ENCODE data around the gene SASH1. TPM values are rescaled to one million over a fixed set of nuclear protein-coding genes. Genes with fewer than 3 reads are reported as not detected.
A peak's percentile ranks its signal among the peaks of the same experiment; 100 is the strongest.

Gene SASH1
- total and polyA plus RNA-seq, 9 donors = 31.7 to 67.0 (median 42.5) TPM

GRCh38 chr6:148427333-148427732, 84.7 kb downstream of the SASH1 start:
- no peak overlapping the region for H3K27ac ChIP-seq (ENCODE audit: low read length)
- H3K9me3 ChIP-seq (replicated peaks; ENCODE audit: control insufficient read depth, low read depth, low read length) = no peaks in the 10 kb centered on the region
- H3K4me3 ChIP-seq (ENCODE audit: low read length) = no peak overlapping the region
- WGBS (ENCODE audit: insufficient coverage) = no CpG with 5 or more reads among the region's 2 CpGs
- H3K36me3 ChIP-seq (ENCODE audit: control insufficient read depth, insufficient read depth, low read length) = peaks cover 2% of the 10 kb centered on the region
- no peak for DNase-seq
- peaks cover 6% of the 10 kb centered on the region for H3K4me1 ChIP-seq (ENCODE audit: control insufficient read depth, insufficient read depth, low read length)
- no peaks in the 10 kb centered on the region for H3K27me3 ChIP-seq (ENCODE audit: control insufficient read depth, insufficient read depth, low read length)

GRCh38 chr6:148429423-148429822, 86.8 kb downstream of the SASH1 start:
- Histone ChIP-seq H3K27me3 (ENCODE audit: control insufficient read depth, insufficient read depth, low read length) (no peaks in the 10 kb centered on the region), H3K27ac (ENCODE audit: low read length) (no peak overlapping the region), H3K9me3 (replicated peaks; ENCODE audit: control insufficient read depth, low read depth, low read length) (no peaks in the 10 kb centered on the region), H3K4me3 (ENCODE audit: low read length) (no peak overlapping the region), H3K36me3 (ENCODE audit: control insufficient read depth, insufficient read depth, low read length) (peaks cover 2% of the 10 kb centered on the region), H3K4me1 (ENCODE audit: control insufficient read depth, insufficient read depth, low read length) (peaks cover 10% of the 10 kb centered on the region)
- WGBS (ENCODE audit: insufficient coverage) = no CpG with 5 or more reads among the region's 4 CpGs
- DNase-seq = no peak

- 86% methylated on average over 2 of the region's 8 CpGs for WGBS (ENCODE audit: insufficient coverage)
- H3K4me3 ChIP-seq (ENCODE audit: low read length) = no peak overlapping the region
- DNase-seq = no peak
- H3K9me3 ChIP-seq (replicated peaks; ENCODE audit: control insufficient read depth, low read depth, low read length) = no peaks in the 10 kb centered on the region
- no peaks in the 10 kb centered on the region for H3K36me3 ChIP-seq (ENCODE audit: control insufficient read depth, insufficient read depth, low read length)
- H3K27ac ChIP-seq (ENCODE audit: low read length) = no peak overlapping the region
- peaks cover 3% of the 10 kb centered on the region for H3K27me3 ChIP-seq (ENCODE audit: control insufficient read depth, insufficient read depth, low read length)
- peaks cover 10% of the 10 kb centered on the region for H3K4me1 ChIP-seq (ENCODE audit: control insufficient read depth, insufficient read depth, low read length)
These were observed 88.3 kb downstream of the SASH1 start for GRCh38 chr6:148430897-148431296.

GRCh38 chr6:148431413-148431812, 88.8 kb downstream of the SASH1 start:
- Histone ChIP-seq H3K36me3 (ENCODE audit: control insufficient read depth, insufficient read depth, low read length) (no peaks in the 10 kb centered on the region), H3K27ac (ENCODE audit: low read length) (peak overlapping the region; percentile 49), H3K4me1 (ENCODE audit: control insufficient read depth, insufficient read depth, low read length) (peaks cover 10% of the 10 kb centered on the region), H3K27me3 (ENCODE audit: control insufficient read depth, insufficient read depth, low read length) (peaks cover 7% of the 10 kb centered on the region), H3K4me3 (ENCODE audit: low read length) (no peak overlapping the region), H3K9me3 (replicated peaks; ENCODE audit: control insufficient read depth, low read depth, low read length) (no peaks in the 10 kb centered on the region)
- 69% methylated on average over 2 of the region's 6 CpGs for WGBS (ENCODE audit: insufficient coverage)
- DNase-seq = no peak

- Histone ChIP-seq H3K9me3 (replicated peaks; ENCODE audit: control insufficient read depth, low read depth, low read length) (no peaks in the 10 kb centered on the region), H3K36me3 (ENCODE audit: control insufficient read depth, insufficient read depth, low read length) (no peaks in the 10 kb centered on the region), H3K27me3 (ENCODE audit: control insufficient read depth, insufficient read depth, low read length) (peaks cover 7% of the 10 kb centered on the region), H3K4me1 (ENCODE audit: control insufficient read depth, insufficient read depth, low read length) (peaks cover 10% of the 10 kb centered on the region), H3K27ac (ENCODE audit: low read length) (peak overlapping the region; percentile 57), H3K4me3 (ENCODE audit: low read length) (no peak overlapping the region)
- no peak for DNase-seq
- 88% methylated on average over 4 of the region's 7 CpGs for WGBS (ENCODE audit: insufficient coverage)
These were observed 89.2 kb downstream of the SASH1 start for GRCh38 chr6:148431840-148432239.

- WGBS (ENCODE audit: insufficient coverage) = 0% methylated on average over 1 of the region's 5 CpGs
- Histone ChIP-seq H3K4me1 (ENCODE audit: control insufficient read depth, insufficient read depth, low read length) (peaks cover 10% of the 10 kb centered on the region), H3K4me3 (ENCODE audit: low read length) (no peak overlapping the region), H3K27ac (ENCODE audit: low read length) (peak overlapping the region; percentile 57), H3K27me3 (ENCODE audit: control insufficient read depth, insufficient read depth, low read length) (peaks cover 7% of the 10 kb centered on the region), H3K36me3 (ENCODE audit: control insufficient read depth, insufficient read depth, low read length) (no peaks in the 10 kb centered on the region), H3K9me3 (replicated peaks; ENCODE audit: control insufficient read depth, low read depth, low read length) (no peaks in the 10 kb centered on the region)
- peak; percentile 89 for DNase-seq
These were observed 90.0 kb downstream of the SASH1 start for GRCh38 chr6:148432462-148433195.

- 67% methylated on average over 1 of the region's 2 CpGs for WGBS (ENCODE audit: insufficient coverage)
- no peak overlapping the region for H3K27ac ChIP-seq (ENCODE audit: low read length)
- no peak overlapping the region for H3K4me3 ChIP-seq (ENCODE audit: low read length)
- H3K36me3 ChIP-seq (ENCODE audit: control insufficient read depth, insufficient read depth, low read length) = peaks cover 3% of the 10 kb centered on the region
- peaks cover 7% of the 10 kb centered on the region for H3K27me3 ChIP-seq (ENCODE audit: control insufficient read depth, insufficient read depth, low read length)
- DNase-seq = no peak
- H3K9me3 ChIP-seq (replicated peaks; ENCODE audit: control insufficient read depth, low read depth, low read length) = no peaks in the 10 kb centered on the region
- H3K4me1 ChIP-seq (ENCODE audit: control insufficient read depth, insufficient read depth, low read length) = peaks cover 13% of the 10 kb centered on the region
These were observed 92.7 kb downstream of the SASH1 start for GRCh38 chr6:148435386-148435785.

- H3K27ac ChIP-seq (ENCODE audit: low read length) = no peak overlapping the region
- 75% methylated on average over 1 of the region's 1 CpG for WGBS (ENCODE audit: insufficient coverage)
- peaks cover 18% of the 10 kb centered on the region for H3K4me1 ChIP-seq (ENCODE audit: control insufficient read depth, insufficient read depth, low read length)
- DNase-seq = no peak
- H3K36me3 ChIP-seq (ENCODE audit: control insufficient read depth, insufficient read depth, low read length) = peaks cover 3% of the 10 kb centered on the region
- H3K4me3 ChIP-seq (ENCODE audit: low read length) = no peak overlapping the region
- H3K27me3 ChIP-seq (ENCODE audit: control insufficient read depth, insufficient read depth, low read length) = peaks cover 7% of the 10 kb centered on the region
- H3K9me3 ChIP-seq (replicated peaks; ENCODE audit: control insufficient read depth, low read depth, low read length) = no peaks in the 10 kb centered on the region
These were observed 93.8 kb downstream of the SASH1 start for GRCh38 chr6:148436466-148436865.

GRCh38 chr6:148438632-148439031, 96.0 kb downstream of the SASH1 start:
- H3K36me3 ChIP-seq (ENCODE audit: control insufficient read depth, insufficient read depth, low read length) = peaks cover 3% of the 10 kb centered on the region
- H3K27me3 ChIP-seq (ENCODE audit: control insufficient read depth, insufficient read depth, low read length) = peaks cover 7% of the 10 kb centered on the region
- H3K4me3 ChIP-seq (ENCODE audit: low read length) = no peak overlapping the region
- no CpG with 5 or more reads among the region's 7 CpGs for WGBS (ENCODE audit: insufficient coverage)
- peaks cover 12% of the 10 kb centered on the region for H3K4me1 ChIP-seq (ENCODE audit: control insufficient read depth, insufficient read depth, low read length)
- H3K9me3 ChIP-seq (replicated peaks; ENCODE audit: control insufficient read depth, low read depth, low read length) = no peaks in the 10 kb centered on the region
- DNase-seq = no peak
- H3K27ac ChIP-seq (ENCODE audit: low read length) = no peak overlapping the region

GRCh38 chr6:148440016-148440415, 97.4 kb downstream of the SASH1 start:
- H3K4me1 ChIP-seq (ENCODE audit: control insufficient read depth, insufficient read depth, low read length) = peaks cover 15% of the 10 kb centered on the region
- 34% methylated on average over 8 of the region's 13 CpGs for WGBS (ENCODE audit: insufficient coverage)
- DNase-seq = peak; percentile 57
- peaks cover 8% of the 10 kb centered on the region for H3K27me3 ChIP-seq (ENCODE audit: control insufficient read depth, insufficient read depth, low read length)
- H3K4me3 ChIP-seq (ENCODE audit: low read length) = peak overlapping the region; percentile 7
- peaks cover 9% of the 10 kb centered on the region for H3K36me3 ChIP-seq (ENCODE audit: control insufficient read depth, insufficient read depth, low read length)
- peak overlapping the region; percentile 64 for H3K27ac ChIP-seq (ENCODE audit: low read length)
- H3K9me3 ChIP-seq (replicated peaks; ENCODE audit: control insufficient read depth, low read depth, low read length) = no peaks in the 10 kb centered on the region
